HepG2 (cell line): ENCODE measurements around the gene VPS9D1. TPM values are rescaled to one million over a fixed set of nuclear protein-coding genes. Genes with fewer than 3 reads are reported as not detected.

Experiments
- AGO1 ChIP-seq: fragments of 200-400 bp; formaldehyde crosslinking; IDR thresholded peaks from 2 replicates; pipeline ENCODE4 v1.6.1; 2017; ENCODE audit warnings: mild to moderate bottlenecking, low read depth, low read length, moderate library complexity; ENCODE audit not compliant: poor library complexity, severe bottlenecking
- ESRRA ChIP-seq: sonication (generic); formaldehyde crosslinking; IDR thresholded peaks from 2 replicates; pipeline ENCODE4 v1.5.1; 2020; ENCODE audit warnings: mild to moderate bottlenecking, low read depth, missing genetic modification reagents
- GABPA ChIP-seq, 2 experiments: IDR thresholded peaks; 2 replicates each; pipeline ENCODE4 v1.6.1; 2011 to 2016; ENCODE audit warnings: low read depth in 2 of 2, low read length in 1 of 2, missing biosample characterization in 1 of 2, missing genetic modification characterization in 1 of 2
- HNRNPLL ChIP-seq: fragments of 200-400 bp; formaldehyde crosslinking; IDR thresholded peaks from 2 replicates; pipeline ENCODE4 v1.6.1; 2017; ENCODE audit warnings: mild to moderate bottlenecking, low read depth, low read length; ENCODE audit not compliant: poor library complexity, severe bottlenecking
- JUN ChIP-seq: sonication (generic); formaldehyde crosslinking; IDR thresholded peaks from 2 replicates; pipeline ENCODE4 v1.4.0; 2020; ENCODE audit warnings: mild to moderate bottlenecking, missing genetic modification reagents
- MED1 ChIP-seq: sonication (generic); formaldehyde crosslinking; IDR thresholded peaks from 2 replicates; pipeline ENCODE4 v1.4.0; 2020; ENCODE audit warnings: missing genetic modification reagents
- PAF1 ChIP-seq: IDR thresholded peaks from 2 replicates; pipeline ENCODE4 v1.6.1; 2016; ENCODE audit warnings: missing genetic modification reagents, missing compliant biosample characterization
- PHB2 ChIP-seq: fragments of 450-650 bp; IDR thresholded peaks from 2 replicates; pipeline ENCODE4 v1.6.1; 2018; ENCODE audit not compliant: partially characterized antibody
- PTBP1 ChIP-seq: fragments of 200-400 bp; formaldehyde crosslinking; IDR thresholded peaks from 2 replicates; pipeline ENCODE4 v1.6.1; 2018; ENCODE audit warnings: low read length, low read depth; ENCODE audit not compliant: poor library complexity, severe bottlenecking
- SIN3B ChIP-seq: fragments of 150-350 bp; IDR thresholded peaks from 2 replicates; pipeline ENCODE4 v1.6.1; 2014; ENCODE audit warnings: low read length
- TAF15 ChIP-seq: fragments of 200-400 bp; formaldehyde crosslinking; IDR thresholded peaks from one replicate; pipeline ENCODE4 v1.6.1; 2018; ENCODE audit warnings: mild to moderate bottlenecking, low read depth, low read length; ENCODE audit not compliant: poor library complexity, severe bottlenecking
- ZC3H4 ChIP-seq: sonication (generic); formaldehyde crosslinking; IDR thresholded peaks from 2 replicates; pipeline ENCODE4 v1.4.0; 2020; ENCODE audit warnings: missing genetic modification reagents, borderline replicate concordance
- ZIK1 ChIP-seq: sonication (generic); formaldehyde crosslinking; IDR thresholded peaks from 2 replicates; pipeline ENCODE4 v1.5.0; 2020; ENCODE audit warnings: mild to moderate bottlenecking, low read depth, missing genetic modification reagents, borderline replicate concordance
- ZNF251 ChIP-seq: sonication (generic); formaldehyde crosslinking; IDR thresholded peaks from 2 replicates; pipeline ENCODE4 v1.9.0; 2021; ENCODE audit warnings: mild to moderate bottlenecking, missing genetic modification reagents
- ZNF432 ChIP-seq: sonication (generic); formaldehyde crosslinking; IDR thresholded peaks from 2 replicates; pipeline ENCODE4 v1.5.0; 2020; ENCODE audit warnings: missing genetic modification reagents, mild to moderate bottlenecking, borderline replicate concordance
- ZNF614 ChIP-seq: IDR thresholded peaks from 2 replicates; pipeline ENCODE4 v1.6.1; 2018; ENCODE audit warnings: missing biosample characterization, missing genetic modification reagents, inconsistent platforms, borderline replicate concordance
- ZNF652 ChIP-seq: IDR thresholded peaks from 2 replicates; pipeline ENCODE4 v1.6.1; 2016; ENCODE audit warnings: low read depth, borderline replicate concordance
- polyA plus RNA-seq, 8 experiments: library from polyadenylated mRNA; depleted of rRNA in 3 of 8; stranded (reverse) in 7 of 8; unstranded in 1 of 8; fragments of >200 nt; fragmentation: Illumina TruSeq in 4 of 8; extraction: Trizol in 4 of 8; gene quantifications; 2 replicates each; pipeline versions ENCODE4 v1.2.1 to v1.2.3, GENCODE V29; 2011 to 2016; ENCODE audit warnings: low read depth in 4 of 8, missing spikeins in 1 of 8, mixed read lengths in 1 of 8; ENCODE audit not compliant: insufficient read depth in 1 of 8
- total RNA-seq, 5 experiments: library from RNA; depleted of rRNA; stranded (reverse); fragments of >200 nt; fragmentation: Illumina TruSeq; extraction: Trizol; gene quantifications; 2 replicates each; pipeline ENCODE4 v1.2.3, GENCODE V29; 2016; ENCODE audit warnings: low read depth in 1 of 5
- TF ChIP-seq, protein P1 (sequence below), 2 experiments: IDR thresholded peaks; 2 replicates each; pipeline ENCODE4 v1.6.1; 2011 to 2012; ENCODE audit warnings: low read length in 2 of 2, borderline replicate concordance in 1 of 2, low read depth in 1 of 2, mild to moderate bottlenecking in 1 of 2, moderate library complexity in 1 of 2
- TF ChIP-seq, protein P2 (sequence below): sonication (generic); formaldehyde crosslinking; IDR thresholded peaks from 2 replicates; pipeline ENCODE4 v1.4.0; 2020; ENCODE audit warnings: missing genetic modification reagents, borderline replicate concordance
- TF ChIP-seq, protein P3 (sequence below): sonication (generic); formaldehyde crosslinking; IDR thresholded peaks from 2 replicates; pipeline ENCODE4 v1.4.0; 2020; ENCODE audit warnings: missing genetic modification reagents, mild to moderate bottlenecking, borderline replicate concordance

Gene VPS9D1
- total and polyA plus RNA-seq, 2 of the 13 experiments (the other 11 are each of a cell fraction or from before 2014, with no cell fraction given), result 10.1 to 13.2 TPM

GRCh38 chr16:89700649-89701424 lies 19.9 kb downstream of the VPS9D1 start (continued):
- TF ChIP-seq, protein P1, sequence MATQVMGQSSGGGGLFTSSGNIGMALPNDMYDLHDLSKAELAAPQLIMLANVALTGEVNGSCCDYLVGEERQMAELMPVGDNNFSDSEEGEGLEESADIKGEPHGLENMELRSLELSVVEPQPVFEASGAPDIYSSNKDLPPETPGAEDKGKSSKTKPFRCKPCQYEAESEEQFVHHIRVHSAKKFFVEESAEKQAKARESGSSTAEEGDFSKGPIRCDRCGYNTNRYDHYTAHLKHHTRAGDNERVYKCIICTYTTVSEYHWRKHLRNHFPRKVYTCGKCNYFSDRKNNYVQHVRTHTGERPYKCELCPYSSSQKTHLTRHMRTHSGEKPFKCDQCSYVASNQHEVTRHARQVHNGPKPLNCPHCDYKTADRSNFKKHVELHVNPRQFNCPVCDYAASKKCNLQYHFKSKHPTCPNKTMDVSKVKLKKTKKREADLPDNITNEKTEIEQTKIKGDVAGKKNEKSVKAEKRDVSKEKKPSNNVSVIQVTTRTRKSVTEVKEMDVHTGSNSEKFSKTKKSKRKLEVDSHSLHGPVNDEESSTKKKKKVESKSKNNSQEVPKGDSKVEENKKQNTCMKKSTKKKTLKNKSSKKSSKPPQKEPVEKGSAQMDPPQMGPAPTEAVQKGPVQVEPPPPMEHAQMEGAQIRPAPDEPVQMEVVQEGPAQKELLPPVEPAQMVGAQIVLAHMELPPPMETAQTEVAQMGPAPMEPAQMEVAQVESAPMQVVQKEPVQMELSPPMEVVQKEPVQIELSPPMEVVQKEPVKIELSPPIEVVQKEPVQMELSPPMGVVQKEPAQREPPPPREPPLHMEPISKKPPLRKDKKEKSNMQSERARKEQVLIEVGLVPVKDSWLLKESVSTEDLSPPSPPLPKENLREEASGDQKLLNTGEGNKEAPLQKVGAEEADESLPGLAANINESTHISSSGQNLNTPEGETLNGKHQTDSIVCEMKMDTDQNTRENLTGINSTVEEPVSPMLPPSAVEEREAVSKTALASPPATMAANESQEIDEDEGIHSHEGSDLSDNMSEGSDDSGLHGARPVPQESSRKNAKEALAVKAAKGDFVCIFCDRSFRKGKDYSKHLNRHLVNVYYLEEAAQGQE (IDR thresholded peaks at IDR 0.05; ENCODE audit: borderline replicate concordance in 1 of 2, low read depth in 1 of 2, low read length in 2 of 2), result no peak
- TF ChIP-seq ZNF432, result no peak
- TF ChIP-seq SIN3B, result no peak
- peak; percentile 24 for TF ChIP-seq ESRRA (CRISPR knock-in tag)
- TF ChIP-seq, protein P2, sequence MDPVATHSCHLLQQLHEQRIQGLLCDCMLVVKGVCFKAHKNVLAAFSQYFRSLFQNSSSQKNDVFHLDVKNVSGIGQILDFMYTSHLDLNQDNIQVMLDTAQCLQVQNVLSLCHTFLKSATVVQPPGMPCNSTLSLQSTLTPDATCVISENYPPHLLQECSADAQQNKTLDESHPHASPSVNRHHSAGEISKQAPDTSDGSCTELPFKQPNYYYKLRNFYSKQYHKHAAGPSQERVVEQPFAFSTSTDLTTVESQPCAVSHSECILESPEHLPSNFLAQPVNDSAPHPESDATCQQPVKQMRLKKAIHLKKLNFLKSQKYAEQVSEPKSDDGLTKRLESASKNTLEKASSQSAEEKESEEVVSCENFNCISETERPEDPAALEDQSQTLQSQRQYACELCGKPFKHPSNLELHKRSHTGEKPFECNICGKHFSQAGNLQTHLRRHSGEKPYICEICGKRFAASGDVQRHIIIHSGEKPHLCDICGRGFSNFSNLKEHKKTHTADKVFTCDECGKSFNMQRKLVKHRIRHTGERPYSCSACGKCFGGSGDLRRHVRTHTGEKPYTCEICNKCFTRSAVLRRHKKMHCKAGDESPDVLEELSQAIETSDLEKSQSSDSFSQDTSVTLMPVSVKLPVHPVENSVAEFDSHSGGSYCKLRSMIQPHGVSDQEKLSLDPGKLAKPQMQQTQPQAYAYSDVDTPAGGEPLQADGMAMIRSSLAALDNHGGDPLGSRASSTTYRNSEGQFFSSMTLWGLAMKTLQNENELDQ (CRISPR knock-in tag), result no peak
- no peak for TF ChIP-seq JUN (CRISPR knock-in tag)
- peak; percentile 3 for TF ChIP-seq HNRNPLL
- TF ChIP-seq ZNF614, result peak; percentile 77; the same call in 1 of the 2 replicates
- no peak for TF ChIP-seq GABPA (IDR thresholded peaks at IDR 0.05; ENCODE audit: low read depth, low read length)
- no peak for TF ChIP-seq GABPA (CRISPR knock-in tag; IDR thresholded peaks at IDR 0.05; ENCODE audit: low read depth)
- TF ChIP-seq ZNF652 (CRISPR knock-in tag), result no peak
- TF ChIP-seq PAF1 (CRISPR knock-in tag), result no peak
- peak; percentile 74 for TF ChIP-seq MED1
- TF ChIP-seq, protein P3, sequence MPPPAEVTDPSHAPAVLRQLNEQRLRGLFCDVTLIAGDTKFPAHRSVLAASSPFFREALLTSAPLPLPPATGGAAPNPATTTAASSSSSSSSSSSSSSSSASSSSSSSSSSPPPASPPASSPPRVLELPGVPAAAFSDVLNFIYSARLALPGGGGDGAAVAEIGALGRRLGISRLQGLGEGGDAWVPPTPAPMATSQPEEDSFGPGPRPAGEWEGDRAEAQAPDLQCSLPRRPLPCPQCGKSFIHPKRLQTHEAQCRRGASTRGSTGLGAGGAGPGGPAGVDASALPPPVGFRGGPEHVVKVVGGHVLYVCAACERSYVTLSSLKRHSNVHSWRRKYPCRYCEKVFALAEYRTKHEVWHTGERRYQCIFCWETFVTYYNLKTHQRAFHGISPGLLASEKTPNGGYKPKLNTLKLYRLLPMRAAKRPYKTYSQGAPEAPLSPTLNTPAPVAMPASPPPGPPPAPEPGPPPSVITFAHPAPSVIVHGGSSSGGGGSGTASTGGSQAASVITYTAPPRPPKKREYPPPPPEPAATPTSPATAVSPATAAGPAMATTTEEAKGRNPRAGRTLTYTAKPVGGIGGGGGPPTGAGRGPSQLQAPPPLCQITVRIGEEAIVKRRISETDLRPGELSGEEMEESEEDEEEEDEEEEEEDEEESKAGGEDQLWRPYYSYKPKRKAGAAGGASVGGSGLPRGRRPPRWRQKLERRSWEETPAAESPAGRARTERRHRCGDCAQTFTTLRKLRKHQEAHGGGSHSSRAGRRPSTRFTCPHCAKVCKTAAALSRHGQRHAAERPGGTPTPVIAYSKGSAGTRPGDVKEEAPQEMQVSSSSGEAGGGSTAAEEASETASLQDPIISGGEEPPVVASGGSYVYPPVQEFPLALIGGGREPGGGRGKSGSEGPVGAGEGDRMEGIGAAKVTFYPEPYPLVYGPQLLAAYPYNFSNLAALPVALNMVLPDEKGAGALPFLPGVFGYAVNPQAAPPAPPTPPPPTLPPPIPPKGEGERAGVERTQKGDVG, result no peak
- no peak for TF ChIP-seq ZNF251 (CRISPR knock-in tag)
- TF ChIP-seq TAF15, result no peak
- TF ChIP-seq AGO1, result peak; percentile 24
- TF ChIP-seq PHB2, result no peak
- no peak for TF ChIP-seq ZIK1 (CRISPR knock-in tag)
- TF ChIP-seq ZC3H4 (CRISPR knock-in tag), result no peak
- peak; percentile 3 for TF ChIP-seq PTBP1
